Natural killer cell (primary cell): ENCODE data around the gene ESR1. TPM values are rescaled to one million over a fixed set of nuclear protein-coding genes. Genes with fewer than 3 reads are reported as not detected.

Experiments used
- ATAC-seq, 3 donors: fragments of 150-1000 bp in 2 of 3; fragments of 200-7000 bp in 1 of 3; cut with Tn5 transposase; 1 replicate in 1 of 3; 2 replicates in 2 of 3; pipeline ENCODE4 v1.10.0; 2021; ENCODE audit warnings: mild to moderate bottlenecking in 2 of 3, moderate library complexity in 2 of 3
- DNase-seq, 2 donors: peaks; one replicate each; pipeline versions ENCODE4 v3.0.0 to v3.0.0-alpha.2; 2013 to 2021; ENCODE audit warnings: mixed read lengths in 1 of 2
- H3K27ac ChIP-seq: one replicate; pipeline ENCODE4 v1.5.1; 2013; ENCODE audit warnings: mild to moderate bottlenecking, low read length
- H3K27me3 ChIP-seq: one replicate; pipeline ENCODE4 v1.6.1; 2013; ENCODE audit warnings: low read length; ENCODE audit not compliant: control insufficient read depth, insufficient read depth
- H3K36me3 ChIP-seq: one replicate; pipeline ENCODE4 v1.6.1; 2013; ENCODE audit warnings: low read length; ENCODE audit not compliant: control insufficient read depth, insufficient read depth
- H3K4me1 ChIP-seq: one replicate; pipeline ENCODE4 v1.6.1; 2013; ENCODE audit warnings: low read length; ENCODE audit not compliant: control insufficient read depth, insufficient read depth
- H3K4me3 ChIP-seq: one replicate; pipeline ENCODE4 v1.5.1; 2013; ENCODE audit warnings: low read length
- H3K9me3 ChIP-seq: one replicate; pipeline ENCODE4 v1.6.1; 2013; ENCODE audit warnings: low read length; ENCODE audit not compliant: control insufficient read depth, insufficient read depth
- H3K27ac Mint-ChIP-seq, 2 donors: one replicate each; pipeline ENCODE4 v1.8.0; 2022; ENCODE audit warnings: mild to moderate bottlenecking in 2 of 2, mixed read lengths in 2 of 2, moderate library complexity in 1 of 2
- H3K27me3 Mint-ChIP-seq, 2 donors: one replicate each; pipeline ENCODE4 v1.8.0; 2022; ENCODE audit warnings: low read depth in 2 of 2, mixed read lengths in 2 of 2
- H3K36me3 Mint-ChIP-seq: one replicate; pipeline ENCODE4 v1.8.0; 2022; ENCODE audit warnings: mixed read lengths
- H3K4me1 Mint-ChIP-seq, 2 donors: one replicate each; pipeline ENCODE4 v1.8.0; 2022; ENCODE audit warnings: mixed read lengths in 2 of 2
- H3K4me3 Mint-ChIP-seq: one replicate; pipeline ENCODE4 v1.8.0; 2022; ENCODE audit warnings: mild to moderate bottlenecking, moderate library complexity, mixed read lengths
- H3K9me3 Mint-ChIP-seq, 2 donors: one replicate each; pipeline ENCODE4 v1.8.0; 2022; ENCODE audit warnings: mixed read lengths in 2 of 2
- WGBS: methylation state at CpG from one replicate; pipeline ENCODE4 v1.1.7; 2013; ENCODE audit warnings: missing lambda C conversion rate; ENCODE audit not compliant: insufficient coverage; 5-methylcytosine and 5-hydroxymethylcytosine counted together
- intact Hi-C: fragments of 100-400 bp; cut with micrococcal nuclease; formaldehyde crosslinking; loops from one replicate; pipeline ENCODE4 v1.14.2; 2022
- total RNA-seq, 4 donors: library from RNA; stranded (reverse); fragments of 120-200 nt in 1 of 4; gene quantifications; one replicate each; pipeline versions ENCODE4 v1.2.3 to v1.2.4, GENCODE V29; 2013 to 2022
- TF ChIP-seq, protein P1 (sequence below): fragments of 200-600 bp; IDR thresholded peaks from one replicate; pipeline ENCODE4 v1.8.0; 2022; ENCODE audit warnings: antibody characterized with exemption

The ESR1 gene
- total RNA-seq, 3 donors from 2014 or later (not counting 1 experiment from before 2014, with no cell fraction given): 0.11 to 0.64 (median 0.60) TPM

DNA sequence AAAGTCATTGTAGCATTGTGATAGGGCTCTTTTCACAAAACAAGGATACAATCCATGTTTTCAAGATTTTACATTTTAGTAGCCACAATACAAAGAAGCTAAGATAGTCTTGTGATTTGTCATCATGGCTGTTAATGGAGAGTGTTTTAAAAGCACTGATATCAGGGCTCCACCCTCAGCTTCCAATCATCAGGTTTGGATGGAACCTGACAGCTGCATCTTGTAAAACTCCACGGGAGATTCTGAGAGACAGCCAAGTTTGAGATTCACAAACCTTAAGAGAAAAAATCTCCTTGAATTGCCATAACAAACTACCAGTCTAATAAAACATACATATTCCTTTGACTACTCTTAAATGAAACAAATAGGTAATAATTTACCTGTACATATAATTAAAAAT, 280.2 kb downstream of the ESR1 start:
- no peak overlapping the region for H3K4me3 ChIP-seq
- Mint-ChIP-seq H3K4me3 (no peak overlapping the region), H3K9me3 (no peaks in the 10 kb centered on the region), H3K27ac (no peak overlapping the region), H3K36me3 (no peaks in the 10 kb centered on the region), H3K27me3 (peaks cover 1 to 10% of the 10 kb centered on the region in 2 donors), H3K4me1 (no peaks in the 10 kb centered on the region)
- no peaks in the 10 kb centered on the region for H3K27me3 ChIP-seq
- TF ChIP-seq, protein P1, sequence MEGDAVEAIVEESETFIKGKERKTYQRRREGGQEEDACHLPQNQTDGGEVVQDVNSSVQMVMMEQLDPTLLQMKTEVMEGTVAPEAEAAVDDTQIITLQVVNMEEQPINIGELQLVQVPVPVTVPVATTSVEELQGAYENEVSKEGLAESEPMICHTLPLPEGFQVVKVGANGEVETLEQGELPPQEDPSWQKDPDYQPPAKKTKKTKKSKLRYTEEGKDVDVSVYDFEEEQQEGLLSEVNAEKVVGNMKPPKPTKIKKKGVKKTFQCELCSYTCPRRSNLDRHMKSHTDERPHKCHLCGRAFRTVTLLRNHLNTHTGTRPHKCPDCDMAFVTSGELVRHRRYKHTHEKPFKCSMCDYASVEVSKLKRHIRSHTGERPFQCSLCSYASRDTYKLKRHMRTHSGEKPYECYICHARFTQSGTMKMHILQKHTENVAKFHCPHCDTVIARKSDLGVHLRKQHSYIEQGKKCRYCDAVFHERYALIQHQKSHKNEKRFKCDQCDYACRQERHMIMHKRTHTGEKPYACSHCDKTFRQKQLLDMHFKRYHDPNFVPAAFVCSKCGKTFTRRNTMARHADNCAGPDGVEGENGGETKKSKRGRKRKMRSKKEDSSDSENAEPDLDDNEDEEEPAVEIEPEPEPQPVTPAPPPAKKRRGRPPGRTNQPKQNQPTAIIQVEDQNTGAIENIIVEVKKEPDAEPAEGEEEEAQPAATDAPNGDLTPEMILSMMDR: no peak
- no peaks in the 10 kb centered on the region for H3K4me1 ChIP-seq
- DNase-seq (no peak), ATAC-seq (no peak)
- H3K9me3 ChIP-seq: no peaks in the 10 kb centered on the region
- WGBS: 100% methylated on average over 1 of the region's 1 CpG
- intact Hi-C loops: no loop called here
- no peaks in the 10 kb centered on the region for H3K36me3 ChIP-seq
- no peak overlapping the region for H3K27ac ChIP-seq

DNA sequence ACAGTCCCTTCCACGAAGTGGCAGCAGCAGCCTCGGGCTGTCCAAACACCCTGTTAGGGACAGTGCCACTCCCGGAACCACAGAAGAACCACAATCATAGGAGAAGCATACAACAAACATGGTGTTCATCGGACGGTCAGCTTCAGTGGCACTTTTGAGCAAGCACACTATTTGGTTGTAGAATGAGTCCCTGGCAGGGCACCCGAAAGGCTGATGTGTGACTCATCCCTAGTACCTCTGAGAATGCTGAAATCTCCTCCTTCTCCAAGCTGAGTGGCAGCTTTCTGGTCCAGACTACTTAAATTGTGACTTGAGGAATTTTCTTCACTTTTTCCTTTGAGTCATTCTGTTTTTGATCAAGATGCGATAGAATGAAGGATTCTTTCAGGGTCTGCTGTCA, 282.5 kb downstream of the ESR1 start:
- DNase-seq (no peak), ATAC-seq (no peak)
- 90% methylated on average over 7 of the region's 7 CpGs for WGBS
- Mint-ChIP-seq H3K36me3 (no peaks in the 10 kb centered on the region), H3K4me3 (no peak overlapping the region), H3K4me1 (peaks cover 0 to 7% of the 10 kb centered on the region in 2 donors), H3K27me3 (peaks cover 0 to 11% of the 10 kb centered on the region in 2 donors), H3K9me3 (no peaks in the 10 kb centered on the region), H3K27ac (no peak overlapping the region)
- intact Hi-C loops: no loop called here
- Histone ChIP-seq H3K36me3 (no peaks in the 10 kb centered on the region), H3K4me3 (no peak overlapping the region), H3K27me3 (no peaks in the 10 kb centered on the region), H3K4me1 (no peaks in the 10 kb centered on the region), H3K27ac (no peak overlapping the region), H3K9me3 (no peaks in the 10 kb centered on the region)
- TF ChIP-seq, protein P1: no peak

DNA sequence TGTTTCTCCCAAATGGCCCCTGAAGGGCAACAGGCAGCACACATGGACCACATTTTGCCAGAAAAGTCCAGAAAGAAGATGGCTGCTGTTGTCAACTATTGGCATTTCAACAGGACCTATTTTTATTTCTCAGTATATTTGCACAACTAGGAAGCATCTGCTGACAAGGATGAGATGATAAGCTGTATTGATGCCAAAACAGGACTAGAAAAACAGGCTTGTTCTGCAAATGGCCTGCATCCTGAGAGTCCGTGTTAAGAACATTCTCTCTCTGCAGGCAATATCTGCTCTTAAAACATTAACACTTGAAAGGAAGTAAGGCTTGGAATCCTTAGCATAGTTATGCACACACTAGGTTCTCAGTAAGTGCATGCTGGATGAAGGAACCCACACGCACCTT, 283.7 kb downstream of the ESR1 start:
- no peak for DNase-seq
- TF ChIP-seq, protein P1: no peak
- Mint-ChIP-seq H3K27ac (no peak overlapping the region), H3K9me3 (no peaks in the 10 kb centered on the region), H3K4me3 (no peak overlapping the region), H3K27me3 (peaks cover 0 to 8% of the 10 kb centered on the region in 2 donors), H3K4me1 (peaks cover 0 to 9% of the 10 kb centered on the region in 2 donors), H3K36me3 (no peaks in the 10 kb centered on the region)
- Histone ChIP-seq H3K27me3 (no peaks in the 10 kb centered on the region), H3K4me1 (no peaks in the 10 kb centered on the region), H3K36me3 (no peaks in the 10 kb centered on the region), H3K9me3 (no peaks in the 10 kb centered on the region), H3K4me3 (no peak overlapping the region), H3K27ac (no peak overlapping the region)
- WGBS: 90% methylated on average over 2 of the region's 2 CpGs
- intact Hi-C loops: no loop called here
- no peak for ATAC-seq

DNA sequence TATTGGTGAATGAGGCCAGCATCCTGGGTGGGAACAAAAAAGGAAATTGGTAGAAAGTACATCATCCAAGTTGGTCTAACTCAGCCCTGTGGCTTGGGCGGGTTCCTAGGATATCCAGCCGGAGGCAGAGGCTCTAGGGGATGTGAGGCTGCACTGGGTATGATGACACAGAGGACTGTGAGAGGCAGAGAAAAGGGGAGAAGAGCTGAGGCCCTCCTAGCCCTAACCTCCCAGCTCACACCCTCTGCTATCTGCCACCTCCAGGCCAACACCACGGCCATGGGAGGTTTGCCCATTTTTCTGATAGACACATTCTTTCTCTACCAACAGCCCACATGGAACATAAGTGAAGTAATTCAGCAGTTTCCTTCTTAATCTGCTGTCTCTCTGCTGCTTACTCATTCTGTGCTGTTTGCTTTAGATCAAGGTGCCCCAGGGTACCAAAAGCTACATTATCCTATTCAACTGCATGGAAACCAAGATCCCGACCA, 284.4 kb downstream of the ESR1 start:
- Histone ChIP-seq H3K36me3 (no peaks in the 10 kb centered on the region), H3K4me1 (no peaks in the 10 kb centered on the region), H3K27me3 (no peaks in the 10 kb centered on the region), H3K4me3 (no peak overlapping the region), H3K27ac (no peak overlapping the region), H3K9me3 (no peaks in the 10 kb centered on the region)
- Mint-ChIP-seq H3K4me3 (no peak overlapping the region), H3K4me1 (peaks cover 0 to 9% of the 10 kb centered on the region in 2 donors), H3K27ac (no peak overlapping the region), H3K9me3 (no peaks in the 10 kb centered on the region), H3K27me3 (peaks cover 0 to 8% of the 10 kb centered on the region in 2 donors), H3K36me3 (no peaks in the 10 kb centered on the region)
- DNase-seq (no peak), ATAC-seq (no peak)
- intact Hi-C loops: no loop called here
- WGBS: 92% methylated on average over 4 of the region's 4 CpGs
- TF ChIP-seq, protein P1: no peak
